Thyroid gland (tissue), 4 donors: ENCODE measurements around the gene ZDHHC11B.
"Not testable (repeated sequence)": the region's sequence is repeated elsewhere in the genome, so short reads cannot be mapped to it uniquely, and the experiment has no call there.

Experiments used
- POLR2A ChIP-seq, 2 donors: fragments of 450-650 bp; IDR thresholded peaks; one replicate each; pipeline ENCODE4 v1.6.1; 2017; ENCODE audit warnings: antibody characterized with exemption in 2 of 2, mild to moderate bottlenecking in 2 of 2, moderate library complexity in 1 of 2
- TF ChIP-seq, protein P1 (sequence below), 6 experiments: fragments of 200-600 bp in 3 of 6; fragments of 450-650 bp in 3 of 6; sonication (generic) in 3 of 6; IDR thresholded peaks; one replicate each; pipeline ENCODE4 v1.5.1; 2016 to 2019; ENCODE audit warnings: antibody characterized with exemption in 6 of 6, mild to moderate bottlenecking in 2 of 6, inconsistent platforms in 1 of 6, moderate library complexity in 1 of 6

DNA sequence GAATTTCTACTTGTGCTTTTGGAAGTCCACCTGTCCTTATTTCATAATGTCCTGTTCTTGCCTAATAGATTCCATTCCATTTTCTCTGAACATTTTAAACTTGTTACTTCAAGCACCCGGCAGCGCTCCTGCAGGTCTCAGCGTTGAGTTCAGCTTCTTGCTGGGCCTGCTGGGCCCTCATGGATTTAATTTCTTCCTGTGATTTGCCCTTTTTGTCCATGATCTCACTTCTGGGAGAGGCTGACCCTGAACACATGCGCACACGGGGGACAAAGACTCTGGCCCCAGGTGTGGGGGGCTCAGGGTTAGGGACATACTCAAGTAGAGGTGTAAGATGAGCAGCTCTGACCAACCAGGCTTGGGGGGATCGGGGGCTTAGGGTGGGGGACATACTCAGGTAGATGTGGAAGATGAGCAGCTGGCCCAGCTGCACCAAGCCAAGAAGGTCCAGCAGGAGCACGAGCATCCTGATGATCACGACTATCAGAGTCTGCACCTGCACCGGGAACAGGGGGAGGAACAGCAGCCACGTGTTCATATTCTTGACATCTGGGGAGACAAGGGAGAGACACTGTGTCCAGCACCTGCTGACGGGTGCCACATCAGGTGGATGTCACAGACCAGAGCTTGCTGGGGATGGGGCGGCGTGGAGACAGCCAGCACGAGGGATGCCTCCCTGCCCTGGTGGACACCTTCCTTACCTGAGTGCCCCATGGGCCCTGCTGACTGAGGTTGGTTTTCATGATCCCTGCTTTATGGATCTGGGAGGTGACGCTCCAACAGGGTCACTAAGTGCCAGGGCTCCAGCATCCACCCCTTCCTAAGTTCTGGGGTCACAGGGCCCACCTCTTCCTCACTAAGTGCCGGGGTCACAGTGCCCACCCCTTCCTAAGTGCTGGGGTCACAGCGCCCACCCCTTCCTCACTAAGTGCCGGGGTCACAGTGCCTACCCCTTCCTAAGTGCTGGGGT, 36.2 kb downstream of the ZDHHC11B start:
- TF ChIP-seq, protein P1, sequence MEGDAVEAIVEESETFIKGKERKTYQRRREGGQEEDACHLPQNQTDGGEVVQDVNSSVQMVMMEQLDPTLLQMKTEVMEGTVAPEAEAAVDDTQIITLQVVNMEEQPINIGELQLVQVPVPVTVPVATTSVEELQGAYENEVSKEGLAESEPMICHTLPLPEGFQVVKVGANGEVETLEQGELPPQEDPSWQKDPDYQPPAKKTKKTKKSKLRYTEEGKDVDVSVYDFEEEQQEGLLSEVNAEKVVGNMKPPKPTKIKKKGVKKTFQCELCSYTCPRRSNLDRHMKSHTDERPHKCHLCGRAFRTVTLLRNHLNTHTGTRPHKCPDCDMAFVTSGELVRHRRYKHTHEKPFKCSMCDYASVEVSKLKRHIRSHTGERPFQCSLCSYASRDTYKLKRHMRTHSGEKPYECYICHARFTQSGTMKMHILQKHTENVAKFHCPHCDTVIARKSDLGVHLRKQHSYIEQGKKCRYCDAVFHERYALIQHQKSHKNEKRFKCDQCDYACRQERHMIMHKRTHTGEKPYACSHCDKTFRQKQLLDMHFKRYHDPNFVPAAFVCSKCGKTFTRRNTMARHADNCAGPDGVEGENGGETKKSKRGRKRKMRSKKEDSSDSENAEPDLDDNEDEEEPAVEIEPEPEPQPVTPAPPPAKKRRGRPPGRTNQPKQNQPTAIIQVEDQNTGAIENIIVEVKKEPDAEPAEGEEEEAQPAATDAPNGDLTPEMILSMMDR (IDR thresholded peaks at IDR 0.05): not testable (repeated sequence)
- TF ChIP-seq POLR2A (IDR thresholded peaks at IDR 0.05): not testable (repeated sequence)
